K562 (cell line): Measurements from ENCODE around the gene IPO13. TPM values are rescaled to one million over a fixed set of nuclear protein-coding genes. Genes with fewer than 3 reads are reported as not detected.

Experiments
- AFF4 ChIP-seq: sonication (generic); formaldehyde crosslinking; IDR thresholded peaks from 2 replicates; pipeline ENCODE4 v1.8.0; 2023; ENCODE audit warnings: mild to moderate bottlenecking, missing genetic modification reagents
- CHD2 ChIP-seq: IDR thresholded peaks from 2 replicates; pipeline ENCODE4 v1.6.1; 2011; ENCODE audit warnings: low read depth, low read length
- DPF2 ChIP-seq: fragments of 450-650 bp; IDR thresholded peaks from 2 replicates; pipeline ENCODE4 v1.6.1; 2016
- TOE1 ChIP-seq, 2 experiments: fragments of 450-650 bp in 1 of 2; sonication (generic) in 1 of 2; formaldehyde crosslinking in 1 of 2; IDR thresholded peaks; 2 replicates each; pipeline versions ENCODE4 v1.7.1 to v1.8.0; 2016 to 2022; ENCODE audit warnings: borderline replicate concordance in 2 of 2, mild to moderate bottlenecking in 2 of 2, antibody characterized with exemption in 1 of 2, inconsistent platforms in 1 of 2, low read depth in 1 of 2, missing genetic modification reagents in 1 of 2, moderate library complexity in 1 of 2
- ZNF589 ChIP-seq: fragments of 200-800 bp; sonication (Bioruptor generic); IDR thresholded peaks from 2 replicates; pipeline ENCODE4 v1.6.1; 2016; ENCODE audit warnings: low read depth, missing genetic modification characterization, missing compliant biosample characterization
- polyA plus RNA-seq, 8 experiments: library from polyadenylated mRNA; depleted of rRNA in 4 of 8; stranded (reverse) in 5 of 8; unstranded in 3 of 8; fragments of >200 nt; fragmentation: Nextera tagmentation in 2 of 8; fragmentation: Illumina TruSeq in 1 of 8; extraction: Ambion mirVana in 2 of 8; extraction: Trizol in 1 of 8; gene quantifications; 2 replicates each; pipeline versions ENCODE4 v1.2.1 to v1.2.3, GENCODE V29; 2011 to 2014; ENCODE audit warnings: inconsistent platforms in 1 of 8, missing spikeins in 1 of 8
- total RNA-seq, 7 experiments: library from RNA; depleted of rRNA in 6 of 7; stranded (reverse); fragments of >200 nt in 6 of 7; fragmentation: Illumina TruSeq in 2 of 7; extraction: Trizol in 2 of 7; gene quantifications; 2 replicates each; pipeline versions ENCODE4 v1.2.1 to v1.2.3, GENCODE V29; 2011 to 2021; ENCODE audit warnings: low replicate concordance in 1 of 7

IPO13 gene
- total and polyA plus RNA-seq, 9 of the 15 experiments (the other 6 are each of a cell fraction or from before 2014, with no cell fraction given), result 7.0 to 30.8 (median 16.2) TPM

GRCh38 chr1:44014365-44015104 lies 67.8 kb downstream of the IPO13 start (continued):
- TF ChIP-seq AFF4 (CRISPR knock-in tag) (no peak), TOE1 (IDR thresholded peaks at IDR 0.05; ENCODE audit: borderline replicate concordance) (no peak), TOE1 (CRISPR knock-in tag; IDR thresholded peaks at IDR 0.05; ENCODE audit: borderline replicate concordance, low read depth) (no peak), CHD2 (no peak), DPF2 (peak; percentile 25; the same call in 1 of the 2 replicates), ZNF589 (no peak)
- TF ChIP-seq, all 486 proteins: peak for 9
